ENCODE results near the gene DNAH3.
"Not testable (repeated sequence)": the region's sequence is repeated elsewhere in the genome, so short reads cannot be mapped to it uniquely, and the experiment has no call there.

DNAH3 gene

GRCh38 chr16:21169249-21169981 lies 18.8 kb upstream of the DNAH3 start:
- no peak for DNase-seq (ENCODE audit: low read depth, low spot score)
- H3K4me3 ChIP-seq (ENCODE audit: low read length): no peak overlapping the region

- no peak for DNase-seq (ENCODE audit: low read depth, low spot score)
- H3K4me3 ChIP-seq (ENCODE audit: low read length): no peak overlapping the region
Measured at GRCh38 chr16:21167929-21168602, 17.4 kb upstream of the DNAH3 start.

- no peak overlapping the region for H3K4me3 ChIP-seq (ENCODE audit: low read length)
- DNase-seq (ENCODE audit: low read depth, low spot score): no peak
Measured at GRCh38 chr16:21167360-21167759, 16.7 kb upstream of the DNAH3 start.

- DNase-seq (ENCODE audit: low read depth, low spot score): no peak
- H3K4me3 ChIP-seq (ENCODE audit: low read length): no peak overlapping the region
Measured at GRCh38 chr16:21166561-21166961, 15.9 kb upstream of the DNAH3 start.

GRCh38 chr16:21164521-21165168 lies 14.0 kb upstream of the DNAH3 start:
- no peak overlapping the region for H3K4me3 ChIP-seq (ENCODE audit: low read length)
- DNase-seq (ENCODE audit: low read depth, low spot score): no peak

- DNase-seq (ENCODE audit: low read depth, low spot score): no peak
- no peak overlapping the region for H3K4me3 ChIP-seq (ENCODE audit: low read length)
Measured at GRCh38 chr16:21163576-21163975, 12.9 kb upstream of the DNAH3 start.

GRCh38 chr16:21162661-21163151 lies 12.1 kb upstream of the DNAH3 start:
- H3K4me3 ChIP-seq (ENCODE audit: low read length): no peak overlapping the region
- DNase-seq (ENCODE audit: low read depth, low spot score): no peak

- no peak for DNase-seq (ENCODE audit: low read depth, low spot score)
- H3K4me3 ChIP-seq (ENCODE audit: low read length): no peak overlapping the region
Measured at GRCh38 chr16:21161211-21161610, 10.6 kb upstream of the DNAH3 start.

- DNase-seq (ENCODE audit: low read depth, low spot score): no peak
- H3K4me3 ChIP-seq (ENCODE audit: low read length): no peak overlapping the region
Measured at GRCh38 chr16:21160276-21160675, 9.6 kb upstream of the DNAH3 start.

- no peak for DNase-seq (ENCODE audit: low read depth, low spot score)
- peak overlapping the region; percentile 68 for H3K4me3 ChIP-seq (ENCODE audit: low read length)
Measured at GRCh38 chr16:21159281-21159951, 8.8 kb upstream of the DNAH3 start.

GRCh38 chr16:21158208-21159110 lies 7.8 kb upstream of the DNAH3 start, which contains the start of gene LDAF1:
TSS of gene LDAF1 (plus strand) at chr16:21158674. CDS start at chr16:21161183, 2,509 bp downstream.
- DNase-seq (ENCODE audit: low read depth, low spot score): peak; percentile 51
- H3K4me3 ChIP-seq (ENCODE audit: low read length): peak within 1 kb of the TSS; percentile 68

GRCh38 chr16:21157632-21158031 lies 7.0 kb upstream of the DNAH3 start:
- no peak for DNase-seq (ENCODE audit: low read depth, low spot score)
- H3K4me3 ChIP-seq (ENCODE audit: low read length): no peak overlapping the region

- peak; percentile 24 for DNase-seq (ENCODE audit: low read depth, low spot score)
Measured at GRCh38 chr16:21156767-21157467, 6.3 kb upstream of the DNAH3 start.

GRCh38 chr16:21156011-21156410 lies 5.4 kb upstream of the DNAH3 start:
- not testable (repeated sequence) for H3K4me3 ChIP-seq (ENCODE audit: low read length); DNase-seq (ENCODE audit: low read depth, low spot score)

More at GRCh38 chr16:21156767-21157467, 6.3 kb upstream of the DNAH3 start:
- H3K4me3 ChIP-seq (ENCODE audit: low read length): no peak overlapping the region

GRCh38 chr16:21153124-21153729 lies 2.6 kb upstream of the DNAH3 start:
- H3K4me3 ChIP-seq (ENCODE audit: low read length); DNase-seq (ENCODE audit: low read depth, low spot score): not testable (repeated sequence)

- H3K4me3 ChIP-seq (ENCODE audit: low read length); DNase-seq (ENCODE audit: low read depth, low spot score): not testable (repeated sequence)
Measured at GRCh38 chr16:21152160-21153030, 1.7 kb upstream of the DNAH3 start.

- no peak for DNase-seq (ENCODE audit: low read depth, low spot score)
- no peak overlapping the region for H3K4me3 ChIP-seq (ENCODE audit: low read length)
Measured at GRCh38 chr16:21145738-21146137, 4.9 kb downstream of the DNAH3 start.
